NT2/D1 (cell line): ENCODE measurements around the gene TPCN2.

Experiments
- DNase-seq: peaks from one replicate; pipeline ENCODE4 v3.0.0-alpha.2; 2011; ENCODE audit warnings: low read depth, low spot score
- H3K27me3 ChIP-seq: 2 replicates; pipeline ENCODE4 v1.6.0; 2011; ENCODE audit warnings: mild to moderate bottlenecking; ENCODE audit not compliant: insufficient read length, insufficient read depth
- H3K36me3 ChIP-seq: 2 replicates; pipeline ENCODE4 v1.6.1; 2011; ENCODE audit warnings: mild to moderate bottlenecking, low read length, mixed read lengths; ENCODE audit not compliant: insufficient read depth, insufficient read length
- H3K4me1 ChIP-seq: 2 replicates; pipeline ENCODE4 v1.5.1; 2011; ENCODE audit not compliant: insufficient read depth, insufficient read length
- H3K4me3 ChIP-seq: 2 replicates; pipeline ENCODE4 v1.5.1; 2011; ENCODE audit warnings: low read depth; ENCODE audit not compliant: insufficient read length
- H3K9ac ChIP-seq: 2 replicates; pipeline ENCODE4 v1.6.0; 2011; ENCODE audit warnings: low read depth; ENCODE audit not compliant: insufficient read length
- H3K9me3 ChIP-seq: 2 replicates; pipeline ENCODE4 v1.5.1; 2011; ENCODE audit warnings: mild to moderate bottlenecking, low read length; ENCODE audit not compliant: insufficient read depth
- SUZ12 ChIP-seq: IDR thresholded peaks from 2 replicates; pipeline ENCODE4 v1.6.1; 2011; ENCODE audit not compliant: insufficient read length, insufficient read depth; ENCODE audit errors: extremely low read depth
- YY1 ChIP-seq: IDR thresholded peaks from 2 replicates; pipeline ENCODE4 v1.6.1; 2011; ENCODE audit not compliant: insufficient read length, insufficient read depth
- ZNF274 ChIP-seq: IDR thresholded peaks from 2 replicates; pipeline ENCODE4 v1.6.1; 2011; ENCODE audit warnings: mild to moderate bottlenecking, low read depth, low read length

The TPCN2 gene

GRCh38 chr11:69010964-69011623 lies 37.6 kb upstream of the TPCN2 start:
- Histone ChIP-seq H3K4me1 (peaks cover 36% of the 10 kb centered on the region), H3K9ac (no peak overlapping the region), H3K36me3 (peaks cover 25% of the 10 kb centered on the region), H3K4me3 (no peak overlapping the region), H3K9me3 (no peaks in the 10 kb centered on the region), H3K27me3 (no peaks in the 10 kb centered on the region)
- TF ChIP-seq ZNF274 (no peak), YY1 (no peak), SUZ12 (no peak)
- no peak for DNase-seq

GRCh38 chr11:69011624-69012091 lies 37.1 kb upstream of the TPCN2 start:
- Histone ChIP-seq H3K4me1 (peaks cover 36% of the 10 kb centered on the region), H3K27me3 (no peaks in the 10 kb centered on the region), H3K9me3 (no peaks in the 10 kb centered on the region), H3K36me3 (peaks cover 21% of the 10 kb centered on the region), H3K4me3 (no peak overlapping the region), H3K9ac (peak overlapping the region; percentile 78)
- no peak for TF ChIP-seq SUZ12
- no peak for TF ChIP-seq YY1
- no peak for TF ChIP-seq ZNF274
- no peak for DNase-seq

GRCh38 chr11:69012092-69013008 lies 36.4 kb upstream of the TPCN2 start:
- TF ChIP-seq SUZ12 (no peak), YY1 (no peak), ZNF274 (no peak)
- Histone ChIP-seq H3K4me3 (peak overlapping the region; percentile 31), H3K9me3 (no peaks in the 10 kb centered on the region), H3K4me1 (peaks cover 34% of the 10 kb centered on the region), H3K27me3 (no peaks in the 10 kb centered on the region), H3K9ac (peak overlapping the region; percentile 78), H3K36me3 (peaks cover 14% of the 10 kb centered on the region)
- no peak for DNase-seq

- H3K36me3 ChIP-seq = peaks cover 8% of the 10 kb centered on the region
- TF ChIP-seq ZNF274 (no peak), SUZ12 (no peak), YY1 (no peak)
- no peaks in the 10 kb centered on the region for H3K27me3 ChIP-seq
- H3K4me1 ChIP-seq = peaks cover 27% of the 10 kb centered on the region
- H3K9me3 ChIP-seq = no peaks in the 10 kb centered on the region
- H3K4me3 ChIP-seq = peak within 1 kb of the TSS; percentile 31
- no peak for DNase-seq
- peak within 1 kb of the TSS; percentile 78 for H3K9ac ChIP-seq
Measured at GRCh38 chr11:69013009-69013951, 35.5 kb upstream of the TPCN2 start, which contains the start of gene MRGPRF. Gene MRGPRF, minus strand, starts transcription at chr11:69013246. Its CDS starts 3,345 bp downstream, at chr11:69009901.

- no peaks in the 10 kb centered on the region for H3K27me3 ChIP-seq
- H3K4me1 ChIP-seq = peaks cover 25% of the 10 kb centered on the region
- peak overlapping the region; percentile 4 for H3K9ac ChIP-seq
- peaks cover 5% of the 10 kb centered on the region for H3K36me3 ChIP-seq
- H3K9me3 ChIP-seq = no peaks in the 10 kb centered on the region
- no peak for DNase-seq
- H3K4me3 ChIP-seq = no peak overlapping the region
- no peak for TF ChIP-seq SUZ12
- TF ChIP-seq ZNF274 = no peak
- TF ChIP-seq YY1 = no peak
Measured at GRCh38 chr11:69014084-69014851, 34.5 kb upstream of the TPCN2 start.

GRCh38 chr11:69014898-69015549 lies 33.7 kb upstream of the TPCN2 start:
- H3K9ac ChIP-seq = no peak overlapping the region
- peaks cover 18% of the 10 kb centered on the region for H3K4me1 ChIP-seq
- H3K36me3 ChIP-seq = peaks cover 3% of the 10 kb centered on the region
- DNase-seq = no peak
- TF ChIP-seq SUZ12 (no peak), ZNF274 (no peak), YY1 (no peak)
- H3K9me3 ChIP-seq = no peaks in the 10 kb centered on the region
- H3K4me3 ChIP-seq = no peak overlapping the region
- H3K27me3 ChIP-seq = no peaks in the 10 kb centered on the region
